K562 (cell line): ENCODE measurements around the gene PTGR2. TPM values are rescaled to one million over a fixed set of nuclear protein-coding genes. Genes with fewer than 3 reads are reported as not detected.

Source experiments
- CREB3L1 ChIP-seq: fragments of 450-650 bp; IDR thresholded peaks from 2 replicates; pipeline ENCODE4 v1.6.1; 2014; ENCODE audit warnings: low read depth, mild to moderate bottlenecking, moderate library complexity, borderline replicate concordance
- EP400 ChIP-seq: fragments of 450-650 bp; IDR thresholded peaks from 2 replicates; pipeline ENCODE4 v1.6.1; 2017; ENCODE audit warnings: antibody characterized with exemption, mild to moderate bottlenecking, moderate library complexity
- FOXK2 ChIP-seq, 2 experiments: fragments of 450-650 bp; IDR thresholded peaks in 1 of 2; conservative IDR thresholded peaks in 1 of 2; 2 replicates each; pipeline ENCODE4 v1.6.1; 2016; ENCODE audit warnings: low read depth in 2 of 2, mild to moderate bottlenecking in 1 of 2
- JUNB ChIP-seq: fragments of 450-650 bp; formaldehyde crosslinking; conservative IDR thresholded peaks from 2 replicates; pipeline ENCODE4 v1.4.0; 2020; ENCODE audit warnings: mild to moderate bottlenecking
- KAT7 ChIP-seq: sonication (generic); formaldehyde crosslinking; IDR thresholded peaks from 2 replicates; pipeline ENCODE4 v1.8.0; 2022; ENCODE audit warnings: missing genetic modification reagents, mild to moderate bottlenecking, borderline replicate concordance
- SAFB2 ChIP-seq: fragments of 200-400 bp; formaldehyde crosslinking; IDR thresholded peaks from 2 replicates; pipeline ENCODE4 v1.6.1; 2018; ENCODE audit warnings: borderline replicate concordance, low read length, low read depth, moderate library complexity; ENCODE audit not compliant: severe bottlenecking
- SETDB1 ChIP-seq: IDR thresholded peaks from one replicate; pipeline ENCODE4 v1.6.1; 2012; ENCODE audit warnings: low read length, control low read depth, inconsistent platforms
- SP2 ChIP-seq: IDR thresholded peaks from 2 replicates; pipeline ENCODE4 v1.6.1; 2011; ENCODE audit warnings: mild to moderate bottlenecking, low read depth, low read length, moderate library complexity; ENCODE audit not compliant: poor library complexity, severe bottlenecking; ENCODE audit errors: extremely low read depth
- SRSF9 ChIP-seq: fragments of 200-400 bp; formaldehyde crosslinking; IDR thresholded peaks from 2 replicates; pipeline ENCODE4 v1.6.1; 2017; ENCODE audit warnings: low read depth, low read length, borderline replicate concordance
- STAT5A ChIP-seq: IDR thresholded peaks from 2 replicates; pipeline ENCODE4 v1.6.1; 2012; ENCODE audit warnings: low read length, inconsistent platforms, borderline replicate concordance
- TCF3 ChIP-seq: sonication (generic); formaldehyde crosslinking; IDR thresholded peaks from 2 replicates; pipeline ENCODE4 v1.4.0; 2020; ENCODE audit warnings: mild to moderate bottlenecking, missing genetic modification reagents
- TEAD4 ChIP-seq, 2 experiments: sonication (generic) in 1 of 2; formaldehyde crosslinking in 1 of 2; IDR thresholded peaks; 2 replicates each; pipeline versions ENCODE4 v1.6.1 to v1.8.0; 2012 to 2022; ENCODE audit warnings: borderline replicate concordance in 1 of 2, inconsistent platforms in 1 of 2, low read length in 1 of 2, mild to moderate bottlenecking in 1 of 2, missing genetic modification reagents in 1 of 2
- THAP7 ChIP-seq: fragments of 250-450 bp; sonication (Bioruptor Pico); IDR thresholded peaks from 2 replicates; pipeline ENCODE4 v1.5.0; 2021
- TRIM24 ChIP-seq, 2 experiments: fragments of 450-650 bp; IDR thresholded peaks; 2 replicates each; pipeline ENCODE4 v1.6.1; 2016
- ZBTB2 ChIP-seq: fragments of 450-650 bp; IDR thresholded peaks from 2 replicates; pipeline ENCODE4 v1.6.1; 2016; ENCODE audit warnings: antibody characterized with exemption
- ZBTB5 ChIP-seq: fragments of 450-650 bp; IDR thresholded peaks from 2 replicates; pipeline ENCODE4 v1.6.1; 2017; ENCODE audit warnings: antibody characterized with exemption
- ZNF668 ChIP-seq: fragments of 250-450 bp; sonication (Bioruptor Pico); IDR thresholded peaks from 2 replicates; pipeline ENCODE4 v1.8.0; 2022; ENCODE audit warnings: mild to moderate bottlenecking, inconsistent platforms
- ZNF717 ChIP-seq: fragments of 250-450 bp; sonication (Bioruptor Pico); IDR thresholded peaks from 2 replicates; pipeline ENCODE4 v1.5.0; 2021
- polyA plus RNA-seq, 8 experiments: library from polyadenylated mRNA; depleted of rRNA in 4 of 8; stranded (reverse) in 5 of 8; unstranded in 3 of 8; fragments of >200 nt; fragmentation: Nextera tagmentation in 2 of 8; fragmentation: Illumina TruSeq in 1 of 8; extraction: Ambion mirVana in 2 of 8; extraction: Trizol in 1 of 8; gene quantifications; 2 replicates each; pipeline versions ENCODE4 v1.2.1 to v1.2.3, GENCODE V29; 2011 to 2014; ENCODE audit warnings: inconsistent platforms in 1 of 8, missing spikeins in 1 of 8
- total RNA-seq, 7 experiments: library from RNA; depleted of rRNA in 6 of 7; stranded (reverse); fragments of >200 nt in 6 of 7; fragmentation: Illumina TruSeq in 2 of 7; extraction: Trizol in 2 of 7; gene quantifications; 2 replicates each; pipeline versions ENCODE4 v1.2.1 to v1.2.3, GENCODE V29; 2011 to 2021; ENCODE audit warnings: low replicate concordance in 1 of 7

Gene PTGR2
- total and polyA plus RNA-seq, 9 of the 15 experiments (the other 6 are each of a cell fraction or from before 2014, with no cell fraction given) = 7.4 to 23.0 (median 13.0) TPM

DNA sequence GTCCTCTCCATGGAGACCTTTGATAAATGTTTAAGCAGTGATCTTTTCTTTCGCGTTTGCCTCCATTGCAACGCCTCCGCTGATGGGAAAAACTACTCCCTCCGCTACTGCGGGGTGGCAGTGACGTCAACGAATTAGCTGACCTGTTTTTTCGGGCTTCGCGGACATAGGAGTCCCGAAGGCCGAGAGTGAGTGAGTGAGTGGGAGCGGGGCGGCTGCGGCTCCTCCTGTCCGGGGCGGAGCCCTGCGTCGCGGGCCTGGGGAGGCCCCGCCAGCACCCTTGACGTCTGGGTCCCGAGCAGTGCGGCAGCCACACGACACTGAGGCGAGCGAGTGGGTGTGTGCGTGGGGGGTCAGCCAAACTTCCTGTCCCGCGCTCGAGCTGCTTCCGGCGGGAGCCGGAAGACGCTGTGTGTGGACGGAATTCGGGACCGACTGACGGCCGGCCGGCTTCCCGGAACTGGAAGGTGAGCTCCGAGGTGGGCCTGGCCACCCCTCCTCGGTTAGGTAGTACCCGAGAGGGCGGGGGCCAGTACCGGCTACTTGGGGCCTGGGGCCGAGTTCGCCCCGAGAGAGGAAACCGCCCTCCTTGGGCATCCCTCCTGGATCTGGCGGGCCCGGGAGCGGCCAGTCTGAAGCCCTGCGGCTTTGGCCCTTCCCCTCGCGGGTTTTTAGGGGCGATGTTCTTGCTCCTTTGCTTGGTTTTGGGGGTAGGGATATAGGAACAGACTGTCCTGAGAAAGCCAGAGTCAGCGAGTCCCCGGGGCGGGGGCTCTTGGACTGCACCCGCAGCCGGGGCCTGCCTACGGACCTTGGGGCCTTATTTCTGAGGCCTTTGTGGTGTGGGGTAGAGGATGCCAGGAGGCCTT, 35.1 kb downstream of the PTGR2 start, which contains the start of gene ZNF410 (continued):
- TF ChIP-seq KAT7 (CRISPR knock-in tag) = no peak
- TF ChIP-seq FOXK2 (conservative IDR thresholded peaks at IDR 0.05 in 1 of 2, IDR thresholded peaks at IDR 0.05 in 1 of 2; ENCODE audit: low read depth in 2 of 2) = peak; percentile 66 to 70; a peak in 2 of 4 replicates
- no peak for TF ChIP-seq JUNB (CRISPR knock-in tag)
- TF ChIP-seq TCF3 = peak; percentile 40
- no peak for TF ChIP-seq SRSF9
- TF ChIP-seq STAT5A = no peak
- no peak for TF ChIP-seq ZNF668 (CRISPR knock-in tag)
- no peak for TF ChIP-seq SAFB2
- TF ChIP-seq TRIM24 (IDR thresholded peaks at IDR 0.05) = peak in 1 of 2 experiments; percentile 87; a peak in 2 of 4 replicates
- TF ChIP-seq CREB3L1 = 0 out of 2 replicates have a peak, but pooled peaks have one; percentile 35
- no peak for TF ChIP-seq THAP7
- peak; percentile 57 for TF ChIP-seq SETDB1
- peak; percentile 81 for TF ChIP-seq EP400
- TF ChIP-seq ZNF717 (CRISPR knock-in tag) = no peak
- no peak for TF ChIP-seq ZBTB2
- no peak; the same call in 1 of the 2 replicates for TF ChIP-seq TEAD4 (IDR thresholded peaks at IDR 0.05; ENCODE audit: low read length)
- no peak for TF ChIP-seq TEAD4 (CRISPR knock-in tag; IDR thresholded peaks at IDR 0.05; ENCODE audit: borderline replicate concordance)
- TF ChIP-seq ZBTB5 = no peak
- no peak for TF ChIP-seq SP2
